ENCODE data around the gene HOXB5. TPM values are rescaled to one million over a fixed set of nuclear protein-coding genes. Genes with fewer than 3 reads are reported as not detected.

The HOXB5 gene
- total and polyA plus RNA-seq, 5 donors from 2014 or later: not detected

DNA sequence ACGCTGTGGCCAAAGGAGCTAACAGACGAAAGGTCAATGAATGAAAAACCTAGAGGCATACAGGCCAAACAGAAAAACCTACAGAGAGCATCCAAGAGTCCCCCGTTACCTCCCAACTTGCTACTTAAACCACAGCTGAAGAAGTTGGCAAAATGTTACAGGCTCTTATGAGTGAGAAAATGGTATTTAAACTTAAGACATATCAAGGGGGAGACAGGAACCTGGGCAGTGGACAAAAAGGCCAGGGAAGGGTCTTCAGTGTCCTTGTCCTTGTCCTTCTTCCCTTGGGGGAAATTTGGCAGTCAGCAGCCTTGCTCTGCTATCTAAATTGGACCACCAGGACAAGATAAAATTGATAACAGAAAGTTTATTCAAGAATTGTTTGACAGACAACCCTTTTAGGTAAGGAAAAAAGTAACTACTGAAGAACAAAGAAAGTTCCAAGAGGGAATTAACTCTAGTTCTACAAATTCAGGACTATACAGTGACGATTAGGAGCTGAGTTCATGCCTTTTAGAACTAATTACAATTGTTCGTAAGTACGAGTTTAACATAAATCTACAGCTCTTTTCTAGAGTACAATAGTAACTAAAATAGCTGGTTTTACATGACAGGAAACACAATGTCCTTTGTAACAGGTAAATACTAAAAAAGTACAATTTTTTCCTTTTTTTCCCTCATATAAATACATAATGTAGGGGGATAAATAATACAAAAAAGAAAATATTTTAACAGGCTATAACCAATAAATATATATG lies 44.9 kb downstream of the HOXB5 start:
- H3K27ac Mint-ChIP-seq: peak overlapping the region; percentile 90 to 97 (median 96)
- no peaks in the 10 kb centered on the region for H3K9me3 Mint-ChIP-seq
- ATAC-seq (ENCODE audit: low read depth in 2 of 2): peak in 1 of 2 donors; percentile 12
- H3K4me3 ChIP-seq (ENCODE audit: low read depth, low read length): peak overlapping the region; percentile 67
- no peak for DNase-seq
- peaks cover 7 to 43% (median 25%) of the 10 kb centered on the region in 4 donors for H3K4me1 Mint-ChIP-seq
- peak overlapping the region; percentile 17 to 99 (median 87) for H3K4me3 Mint-ChIP-seq
- peaks cover 4% of the 10 kb centered on the region for H3K36me3 Mint-ChIP-seq
- peaks cover 44% of the 10 kb centered on the region for H3K4me1 ChIP-seq (ENCODE audit: control insufficient read depth, insufficient read depth, low read length, poor library complexity, severe bottlenecking)
- H3K27ac ChIP-seq (ENCODE audit: insufficient read depth, low read length, poor library complexity, severe bottlenecking): peak overlapping the region; percentile 86
- peaks cover 3% of the 10 kb centered on the region for H3K27me3 ChIP-seq (ENCODE audit: control insufficient read depth, insufficient read depth, low read length)
- peaks cover 34% of the 10 kb centered on the region for H3K27me3 Mint-ChIP-seq
- H3K9me3 ChIP-seq (ENCODE audit: control insufficient read depth in 2 of 2, low read length in 2 of 2): no peaks in the 10 kb centered on the region
- H3K36me3 ChIP-seq (ENCODE audit: control insufficient read depth, insufficient read depth, low read length): no peaks in the 10 kb centered on the region

DNA sequence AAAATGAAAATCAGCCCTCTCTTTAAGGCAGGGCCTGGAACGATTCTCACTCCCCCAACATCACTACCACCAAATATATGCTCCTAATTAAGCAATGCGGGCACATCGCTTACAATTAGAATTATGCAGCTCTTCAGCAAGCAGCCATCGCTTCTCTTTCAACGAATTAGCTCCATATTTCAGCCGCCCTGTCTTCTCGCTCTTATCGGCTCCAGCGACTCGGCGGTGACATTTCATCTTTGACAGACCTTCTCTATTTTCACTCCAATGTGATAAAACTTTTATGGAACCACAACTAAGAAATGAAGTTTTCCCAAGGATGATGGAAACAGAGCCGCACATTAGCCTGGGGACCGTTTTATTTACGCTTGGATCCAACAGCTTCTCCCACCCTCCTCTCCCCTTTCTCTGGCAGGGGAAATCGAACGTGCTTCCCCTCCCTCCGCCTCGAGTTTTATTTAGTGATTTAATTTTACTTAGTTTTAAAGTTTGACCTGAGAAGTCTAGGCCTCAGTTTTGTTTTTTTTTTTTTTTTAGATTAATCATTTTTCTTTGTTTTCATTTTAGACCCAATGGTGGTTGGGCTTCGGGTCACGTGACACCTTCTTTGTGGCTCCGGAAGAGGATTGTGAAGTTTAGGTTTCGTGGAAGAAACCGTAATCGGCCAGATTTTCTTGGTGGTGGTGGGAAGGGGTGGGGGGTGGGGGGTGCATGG lies 45.6 kb downstream of the HOXB5 start:
- H3K27me3 ChIP-seq (ENCODE audit: control insufficient read depth, insufficient read depth, low read length): peaks cover 3% of the 10 kb centered on the region
- peaks cover 35% of the 10 kb centered on the region for H3K27me3 Mint-ChIP-seq
- H3K4me3 ChIP-seq (ENCODE audit: low read depth, low read length): peak overlapping the region; percentile 71
- H3K36me3 ChIP-seq (ENCODE audit: control insufficient read depth, insufficient read depth, low read length): no peaks in the 10 kb centered on the region
- no peaks in the 10 kb centered on the region for H3K9me3 Mint-ChIP-seq
- H3K27ac Mint-ChIP-seq: peak overlapping the region; percentile 90 to 97 (median 96)
- H3K4me1 ChIP-seq (ENCODE audit: control insufficient read depth, insufficient read depth, low read length, poor library complexity, severe bottlenecking): peaks cover 46% of the 10 kb centered on the region
- DNase-seq (peak; percentile 42 to 83 (median 45)), ATAC-seq (ENCODE audit: low read depth in 2 of 2) (peak in 1 of 2 donors; percentile 36)
- no peaks in the 10 kb centered on the region for H3K9me3 ChIP-seq (ENCODE audit: control insufficient read depth in 2 of 2, low read length in 2 of 2)
- H3K4me1 Mint-ChIP-seq: peaks cover 7 to 43% (median 25%) of the 10 kb centered on the region in 4 donors
- H3K27ac ChIP-seq (ENCODE audit: insufficient read depth, low read length, poor library complexity, severe bottlenecking): peak overlapping the region; percentile 86
- H3K36me3 Mint-ChIP-seq: peaks cover 4% of the 10 kb centered on the region
- peak overlapping the region; percentile 81 to 99 (median 87) for H3K4me3 Mint-ChIP-seq

DNA sequence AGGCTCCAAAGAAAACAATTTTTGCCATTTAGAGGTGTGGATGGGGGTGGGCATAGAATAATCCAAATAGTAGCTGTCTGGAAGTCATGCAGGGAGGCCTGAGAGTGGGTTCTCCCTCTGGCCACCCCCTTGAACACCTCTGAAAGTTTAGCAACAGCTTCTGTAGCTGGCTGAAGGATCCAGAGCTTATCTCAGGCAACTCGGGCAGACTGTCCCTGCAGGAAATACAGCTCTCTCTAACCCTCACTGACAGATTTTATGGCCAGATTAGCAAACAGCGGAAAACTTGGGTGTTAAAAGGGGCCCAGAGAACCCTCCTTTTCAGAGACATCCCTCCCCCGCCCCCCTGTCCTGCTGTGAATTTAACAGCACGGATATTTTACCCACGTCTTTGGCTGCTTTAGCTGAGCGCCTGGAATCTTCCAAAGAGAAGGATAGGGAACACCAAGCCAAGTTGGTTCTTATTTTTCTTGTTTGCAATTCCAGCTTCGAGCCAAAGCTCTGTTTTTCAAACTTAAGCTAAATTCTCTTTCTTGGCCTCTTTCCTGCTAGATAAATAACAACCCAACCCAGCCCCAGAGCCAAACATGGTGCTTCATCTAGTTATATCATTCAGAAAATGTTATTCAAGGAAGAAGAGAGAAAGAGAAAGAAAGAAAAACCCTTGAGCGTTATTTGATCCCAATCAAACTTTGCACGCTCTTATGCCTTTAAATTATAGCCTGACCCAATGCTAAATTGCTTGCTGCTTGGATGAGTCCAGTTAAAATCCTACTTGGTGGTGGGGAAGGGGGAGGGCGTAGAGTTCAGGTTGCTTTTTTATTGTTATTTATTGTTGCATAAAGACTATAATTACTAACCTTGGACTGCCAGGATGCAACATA lies 46.4 kb downstream of the HOXB5 start:
- Mint-ChIP-seq H3K36me3 (peaks cover 8% of the 10 kb centered on the region), H3K27ac (peak overlapping the region; percentile 90 to 97 (median 96)), H3K4me3 (peak overlapping the region; percentile 83 to 99 (median 95)), H3K9me3 (no peaks in the 10 kb centered on the region), H3K4me1 (peaks cover 7 to 48% (median 27%) of the 10 kb centered on the region in 4 donors), H3K27me3 (peaks cover 38% of the 10 kb centered on the region)
- no peaks in the 10 kb centered on the region for H3K36me3 ChIP-seq (ENCODE audit: control insufficient read depth, insufficient read depth, low read length)
- ATAC-seq (ENCODE audit: low read depth in 2 of 2) (no peak), DNase-seq (peak in 1 of 3 donors; percentile 34)
- peak overlapping the region; percentile 86 for H3K27ac ChIP-seq (ENCODE audit: insufficient read depth, low read length, poor library complexity, severe bottlenecking)
- peaks cover 3% of the 10 kb centered on the region for H3K27me3 ChIP-seq (ENCODE audit: control insufficient read depth, insufficient read depth, low read length)
- H3K4me3 ChIP-seq (ENCODE audit: low read depth, low read length): peak overlapping the region; percentile 71
- H3K4me1 ChIP-seq (ENCODE audit: control insufficient read depth, insufficient read depth, low read length, poor library complexity, severe bottlenecking): peaks cover 49% of the 10 kb centered on the region
- H3K9me3 ChIP-seq (ENCODE audit: control insufficient read depth in 2 of 2, low read length in 2 of 2): no peaks in the 10 kb centered on the region

DNA sequence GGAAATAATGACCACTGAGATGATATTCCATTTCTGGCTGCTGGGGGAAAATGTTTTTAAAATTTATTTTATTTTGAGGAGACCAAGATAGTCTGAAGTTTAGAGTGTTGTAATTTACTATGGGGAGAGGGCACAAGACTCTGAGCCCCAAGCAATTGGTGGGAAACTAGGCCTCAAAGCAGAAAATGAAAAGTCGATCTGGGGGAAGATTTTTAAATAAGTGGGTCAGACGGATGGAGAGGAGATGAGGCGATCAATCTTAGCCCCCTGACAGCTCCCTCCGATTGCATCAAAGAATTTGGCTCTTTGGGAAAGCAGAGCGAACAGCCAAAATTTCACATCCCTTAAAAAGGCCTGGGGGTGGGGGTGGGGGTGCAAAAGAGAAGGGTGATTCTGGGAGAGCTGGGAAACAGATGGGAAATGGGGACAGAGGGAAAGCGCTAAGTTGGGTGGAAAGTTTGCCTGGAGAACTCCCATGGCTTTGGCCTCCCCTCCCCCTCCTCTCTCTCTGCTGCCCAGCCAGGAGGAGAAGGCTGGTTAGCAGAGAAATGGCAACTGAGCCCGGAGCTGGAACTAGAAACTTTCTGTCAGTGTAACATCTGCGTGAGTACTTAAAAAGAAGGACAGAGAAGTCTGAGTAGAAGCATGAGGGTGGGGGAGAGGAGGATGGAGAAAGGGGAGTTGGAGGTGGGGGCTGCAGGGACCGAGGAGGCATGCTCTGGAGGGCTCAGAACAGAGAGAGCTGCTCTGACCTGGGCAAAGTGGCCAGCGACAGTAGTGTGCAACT lies 47.2 kb downstream of the HOXB5 start:
- Histone ChIP-seq H3K4me3 (ENCODE audit: low read depth, low read length) (peak overlapping the region; percentile 71), H3K27ac (ENCODE audit: insufficient read depth, low read length, poor library complexity, severe bottlenecking) (peak overlapping the region; percentile 86), H3K4me1 (ENCODE audit: control insufficient read depth, insufficient read depth, low read length, poor library complexity, severe bottlenecking) (peaks cover 49% of the 10 kb centered on the region), H3K36me3 (ENCODE audit: control insufficient read depth, insufficient read depth, low read length) (no peaks in the 10 kb centered on the region), H3K9me3 (ENCODE audit: control insufficient read depth in 2 of 2, low read length in 2 of 2) (no peaks in the 10 kb centered on the region), H3K27me3 (ENCODE audit: control insufficient read depth, insufficient read depth, low read length) (peaks cover 3% of the 10 kb centered on the region)
- Mint-ChIP-seq H3K27ac (peak overlapping the region; percentile 60 to 97 (median 96)), H3K4me1 (peaks cover 7 to 52% (median 27%) of the 10 kb centered on the region in 4 donors), H3K9me3 (no peaks in the 10 kb centered on the region), H3K36me3 (peaks cover 11% of the 10 kb centered on the region), H3K27me3 (peaks cover 43% of the 10 kb centered on the region), H3K4me3 (peak overlapping the region; percentile 83 to 99 (median 95))
- ATAC-seq (ENCODE audit: low read depth in 2 of 2) (no peak), DNase-seq (no peak)

DNA sequence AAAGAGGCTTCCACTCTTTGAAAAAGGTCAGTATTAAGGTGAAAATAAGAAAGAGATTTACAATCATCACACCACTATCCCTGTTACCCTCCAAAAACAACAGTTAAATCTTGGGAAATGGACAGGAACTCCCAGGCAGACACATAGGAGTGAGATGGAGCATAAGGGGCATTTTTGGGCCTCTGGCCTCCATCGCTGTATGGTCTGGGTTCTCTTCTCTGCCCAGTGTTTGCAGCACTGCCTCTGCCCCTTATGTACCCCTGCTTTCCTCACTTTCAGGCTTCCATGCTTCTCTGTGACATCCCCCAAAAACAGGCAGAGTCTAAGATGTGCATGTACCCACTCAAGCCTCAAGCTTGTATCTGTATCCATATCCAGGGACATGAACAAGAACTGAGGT lies 48.0 kb downstream of the HOXB5 start:
- H3K27me3 ChIP-seq (ENCODE audit: control insufficient read depth, insufficient read depth, low read length): peaks cover 3% of the 10 kb centered on the region
- peak overlapping the region; percentile 86 for H3K27ac ChIP-seq (ENCODE audit: insufficient read depth, low read length, poor library complexity, severe bottlenecking)
- peak overlapping the region; percentile 91 to 99 (median 98) for H3K4me3 Mint-ChIP-seq
- peaks cover 43% of the 10 kb centered on the region for H3K27me3 Mint-ChIP-seq
- H3K9me3 Mint-ChIP-seq: no peaks in the 10 kb centered on the region
- H3K27ac Mint-ChIP-seq: peak overlapping the region; percentile 59 to 97 (median 85)
- H3K4me1 Mint-ChIP-seq: peaks cover 10 to 57% (median 27%) of the 10 kb centered on the region in 4 donors
- no peak for ATAC-seq (ENCODE audit: low read depth in 2 of 2)
- peaks cover 55% of the 10 kb centered on the region for H3K4me1 ChIP-seq (ENCODE audit: control insufficient read depth, insufficient read depth, low read length, poor library complexity, severe bottlenecking)
- H3K36me3 Mint-ChIP-seq: peaks cover 11% of the 10 kb centered on the region
- no peaks in the 10 kb centered on the region for H3K9me3 ChIP-seq (ENCODE audit: control insufficient read depth in 2 of 2, low read length in 2 of 2)
- peak overlapping the region; percentile 59 for H3K4me3 ChIP-seq (ENCODE audit: low read depth, low read length)
- H3K36me3 ChIP-seq (ENCODE audit: control insufficient read depth, insufficient read depth, low read length): no peaks in the 10 kb centered on the region
- DNase-seq: no peak

DNA sequence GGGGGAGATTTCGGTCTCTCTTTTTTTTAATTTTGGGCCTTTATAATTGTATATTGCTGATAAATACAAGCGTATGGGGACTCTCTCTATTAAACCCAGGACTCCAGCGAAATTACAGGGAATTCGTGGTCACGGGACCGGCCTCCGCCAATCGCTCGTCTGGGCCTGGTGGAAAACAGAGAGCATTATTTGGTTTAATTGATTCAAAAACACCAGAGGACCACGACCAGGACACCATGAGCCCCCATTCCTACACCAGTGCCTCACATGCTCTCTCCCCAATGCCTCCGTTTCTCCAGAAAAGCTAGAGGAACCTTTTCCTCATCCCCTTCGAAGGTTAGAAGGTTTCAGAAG lies 48.6 kb downstream of the HOXB5 start, which contains the start of gene HOXB2:
HOXB2 (minus strand) TSS at position 88 of the 354 bp plus-strand sequence. CDS start 198 bp downstream, outside the sequence.
- H3K27ac Mint-ChIP-seq: peak within 1 kb of the TSS; percentile 94 to 97 (median 95)
- H3K9me3 Mint-ChIP-seq: no peaks in the 10 kb centered on the region
- ATAC-seq (ENCODE audit: low read depth in 2 of 2) (no peak), DNase-seq (no peak)
- Histone ChIP-seq H3K36me3 (ENCODE audit: control insufficient read depth, insufficient read depth, low read length) (no peaks in the 10 kb centered on the region), H3K27ac (ENCODE audit: insufficient read depth, low read length, poor library complexity, severe bottlenecking) (peak within 1 kb of the TSS; percentile 86), H3K9me3 (ENCODE audit: control insufficient read depth in 2 of 2, low read length in 2 of 2) (no peaks in the 10 kb centered on the region), H3K4me1 (ENCODE audit: control insufficient read depth, insufficient read depth, low read length, poor library complexity, severe bottlenecking) (peaks cover 60% of the 10 kb centered on the region), H3K4me3 (ENCODE audit: low read depth, low read length) (peak within 1 kb of the TSS; percentile 94), H3K27me3 (ENCODE audit: control insufficient read depth, insufficient read depth, low read length) (peaks cover 3% of the 10 kb centered on the region)
- peak within 1 kb of the TSS; percentile 91 to 99 (median 98) for H3K4me3 Mint-ChIP-seq
- peaks cover 47% of the 10 kb centered on the region for H3K27me3 Mint-ChIP-seq
- H3K4me1 Mint-ChIP-seq: peaks cover 10 to 62% (median 29%) of the 10 kb centered on the region in 4 donors
- H3K36me3 Mint-ChIP-seq: peaks cover 11% of the 10 kb centered on the region

Data from CD4-positive, CD25-positive, alpha-beta regulatory T cell (primary cell).